HCT116 (cell line): ENCODE measurements around the gene LIN7B. TPM values are rescaled to one million over a fixed set of nuclear protein-coding genes. Genes with fewer than 3 reads are reported as not detected.

Source experiments
- ATAC-seq: fragments of 200-7000 bp; cut with Tn5 transposase; 2 replicates; pipeline ENCODE4 v1.9.1; 2020; ENCODE audit warnings: mild to moderate bottlenecking, moderate library complexity
- BruUV-seq: library from RNA; stranded (reverse); fragments of 400-500 nt; replicated peaks from 2 replicates; lab custom pipeline; 2021; lab: Mats Ljungman, UMichigan
- CTCF ChIA-PET: fragments of 300-600 bp; sonication (Branson Sonifier 250); formaldehyde crosslinking; loops from one replicate; lab custom pipeline; 2021; ENCODE audit warnings: antibody characterized with exemption; lab: Charles Lee
- POLR2A ChIA-PET: fragments of 300-600, 350-600 bp; sonication (Branson Sonifier 250); formaldehyde crosslinking; loops from one replicate; lab custom pipeline; 2021; ENCODE audit warnings: antibody characterized with exemption; lab: Charles Lee
- RAD21 ChIA-PET, 2 experiments: fragments of 300-600 bp; sonication (Branson Sonifier 250); formaldehyde crosslinking; loops; one replicate each; lab custom pipeline; 2023; ENCODE audit warnings: low total read pairs in 2 of 2; ENCODE audit not compliant: uncharacterized antibody in 2 of 2, unreplicated experiment in 2 of 2, low non-redundant PET in 1 of 2; lab: Charles Lee
- DNase-seq: peaks from one replicate; pipeline ENCODE4 v3.0.0-alpha.2; 2010; ENCODE audit warnings: low read depth, low spot score
- H2AFZ ChIP-seq: fragments of 200-600 bp; shearing (Covaris generic), sonication (generic); 2 replicates; pipeline ENCODE4 v1.6.1; 2017; ENCODE audit warnings: low read depth, mixed run types, mixed read lengths, antibody characterized with exemption, low read length; ENCODE audit not compliant: poor library complexity, severe bottlenecking
- H3K27ac ChIP-seq: 2 replicates; pipeline ENCODE4 v1.5.1; 2012; ENCODE audit warnings: low read depth, low read length
- H3K27me3 ChIP-seq: fragments of 200-600 bp; sonication (generic); 2 replicates; pipeline ENCODE4 v1.6.1; 2016; ENCODE audit warnings: mixed run types, low read length, mixed read lengths; ENCODE audit not compliant: insufficient read depth
- H3K36me3 ChIP-seq, 2 experiments: fragments of 200-500 bp in 1 of 2; fragments of 200-600 bp in 1 of 2; sonication (Bioruptor generic) in 1 of 2; sonication (generic) in 1 of 2; 2 replicates each; pipeline versions ENCODE4 v1.5.1 to v1.6.1; 2014 to 2016; ENCODE audit warnings: low read length in 2 of 2, inconsistent platforms in 1 of 2, mixed read lengths in 1 of 2, mixed run types in 1 of 2; ENCODE audit not compliant: insufficient read depth in 2 of 2, control insufficient read depth in 1 of 2
- H3K4me1 ChIP-seq, 2 experiments: fragments of 200-600 bp in 1 of 2; sonication (generic) in 1 of 2; 2 replicates each; pipeline versions ENCODE4 v1.5.1 to v1.6.1; 2012 to 2017; ENCODE audit warnings: low read length in 2 of 2, inconsistent platforms in 1 of 2, mild to moderate bottlenecking in 1 of 2, mixed read lengths in 1 of 2, mixed run types in 1 of 2, moderate library complexity in 1 of 2; ENCODE audit not compliant: insufficient read depth in 2 of 2, control insufficient read depth in 1 of 2
- H3K4me2 ChIP-seq: fragments of 200-600 bp; sonication (generic); 2 replicates; pipeline ENCODE4 v1.6.1; 2017; ENCODE audit warnings: mixed run types, low read length, mixed read lengths
- H3K4me3 ChIP-seq, 2 experiments: fragments of 200-600 bp in 1 of 2; sonication (generic) in 1 of 2; replicated peaks in 1 of 2; 2 replicates each; pipeline ENCODE4 v1.5.1; 2011 to 2016; ENCODE audit warnings: low read length in 2 of 2, control low read depth in 1 of 2, low read depth in 1 of 2, mild to moderate bottlenecking in 1 of 2, mixed read lengths in 1 of 2, mixed run types in 1 of 2
- H3K79me2 ChIP-seq: fragments of 200-600 bp; sonication (generic); 2 replicates; pipeline ENCODE4 v1.6.1; 2017; ENCODE audit warnings: mild to moderate bottlenecking, mixed run types, low read length, moderate library complexity, mixed read lengths; ENCODE audit not compliant: insufficient read depth
- H3K9ac ChIP-seq: fragments of 200-600 bp; sonication (generic); 2 replicates; pipeline ENCODE4 v1.6.1; 2016; ENCODE audit warnings: low read length, mixed read lengths
- H3K9me2 ChIP-seq: fragments of 200-600 bp; sonication (generic), shearing (Covaris generic); 2 replicates; pipeline ENCODE4 v1.6.1; 2017; ENCODE audit warnings: mixed run types, mild to moderate bottlenecking, moderate library complexity; ENCODE audit not compliant: insufficient read depth
- H3K9me3 ChIP-seq, 2 experiments: fragments of 200-500 bp in 1 of 2; fragments of 200-600 bp in 1 of 2; sonication (Bioruptor generic) in 1 of 2; sonication (generic) in 1 of 2; 2 replicates each; pipeline ENCODE4 v1.6.1; 2014 to 2017; ENCODE audit warnings: low read length in 2 of 2, mixed read lengths in 2 of 2, inconsistent platforms in 1 of 2, low read depth in 1 of 2, mild to moderate bottlenecking in 1 of 2, mixed run types in 1 of 2, moderate library complexity in 1 of 2; ENCODE audit not compliant: control insufficient read depth in 1 of 2, insufficient read depth in 1 of 2
- H4K20me1 ChIP-seq: fragments of 200-600 bp; sonication (generic), shearing (Covaris generic); 2 replicates; pipeline ENCODE4 v1.6.1; 2017; ENCODE audit warnings: mixed run types, mild to moderate bottlenecking, moderate library complexity; ENCODE audit not compliant: insufficient read depth
- EGR1 ChIP-seq: IDR thresholded peaks from 2 replicates; pipeline ENCODE4 v1.6.1; 2012; ENCODE audit warnings: low read depth
- EZH2 ChIP-seq: fragments of 200-600 bp; sonication (generic); IDR thresholded peaks from 2 replicates; pipeline ENCODE4 v1.6.1; 2017; ENCODE audit warnings: antibody characterized with exemption, mixed run types
- JUND ChIP-seq: IDR thresholded peaks from 2 replicates; pipeline ENCODE4 v1.6.1; 2012
- POLR2A ChIP-seq: IDR thresholded peaks from 2 replicates; pipeline ENCODE4 v1.7.0; 2011; ENCODE audit warnings: borderline replicate concordance; ENCODE audit not compliant: insufficient read depth, insufficient read length; ENCODE audit errors: extremely low read depth
- POLR2AphosphoS5 ChIP-seq: IDR thresholded peaks from 2 replicates; pipeline ENCODE4 v1.6.1; 2011; ENCODE audit warnings: mild to moderate bottlenecking, low read depth, low read length, moderate library complexity
- RAD21 ChIP-seq: IDR thresholded peaks from 2 replicates; pipeline ENCODE4 v1.6.1; 2012; ENCODE audit warnings: low read depth, mild to moderate bottlenecking
- SIN3A ChIP-seq: IDR thresholded peaks from 2 replicates; pipeline ENCODE4 v1.6.1; 2012; ENCODE audit warnings: low read depth
- SRF ChIP-seq: IDR thresholded peaks from 2 replicates; pipeline ENCODE4 v1.6.1; 2012; ENCODE audit warnings: low read depth
- YY1 ChIP-seq: IDR thresholded peaks from 2 replicates; pipeline ENCODE4 v1.6.1; 2011; ENCODE audit warnings: low read length, low read depth, moderate library complexity, mild to moderate bottlenecking; ENCODE audit not compliant: insufficient replicate concordance; ENCODE audit errors: extremely low read depth
- ZFX ChIP-seq: fragments of 450-650 bp; IDR thresholded peaks from 2 replicates; pipeline ENCODE4 v1.6.1; 2017
- ZNF274 ChIP-seq: fragments of 200-500 bp; sonication (Bioruptor generic); IDR thresholded peaks from 2 replicates; pipeline ENCODE4 v1.6.1; 2014; ENCODE audit warnings: mild to moderate bottlenecking, low read depth, low read length, inconsistent platforms
- intact Hi-C: fragments of 100-400 bp; cut with micrococcal nuclease; formaldehyde crosslinking; loops from 2 replicates; pipeline ENCODE4 v1.10.0; 2022
- total RNA-seq: library from RNA; stranded (reverse); gene quantifications from one replicate; pipeline ENCODE4 v1.2.1, GENCODE V29; 2021; ENCODE audit not compliant: unreplicated experiment
- TF ChIP-seq, protein P1 (sequence below): IDR thresholded peaks from 2 replicates; pipeline ENCODE4 v1.6.1; 2012
- TF ChIP-seq, protein P2 (sequence below): IDR thresholded peaks from 2 replicates; pipeline ENCODE4 v1.6.1; 2012; ENCODE audit warnings: low read depth
- TF ChIP-seq, protein P3 (sequence below), 3 experiments: fragments of 200-600 bp in 1 of 3; sonication (generic) in 1 of 3; IDR thresholded peaks in 2 of 3; conservative IDR thresholded peaks in 1 of 3; 2 replicates each; pipeline ENCODE4 v1.5.1; 2012 to 2017; ENCODE audit warnings: low read depth in 2 of 3, low read length in 2 of 3, antibody characterized with exemption in 1 of 3, borderline replicate concordance in 1 of 3, control low read depth in 1 of 3, mild to moderate bottlenecking in 1 of 3, mixed read lengths in 1 of 3, mixed run types in 1 of 3, moderate library complexity in 1 of 3; ENCODE audit not compliant: insufficient read depth in 1 of 3

LIN7B gene
- total RNA-seq, 1 experiment from 2014 or later, result 7.2 TPM

DNA sequence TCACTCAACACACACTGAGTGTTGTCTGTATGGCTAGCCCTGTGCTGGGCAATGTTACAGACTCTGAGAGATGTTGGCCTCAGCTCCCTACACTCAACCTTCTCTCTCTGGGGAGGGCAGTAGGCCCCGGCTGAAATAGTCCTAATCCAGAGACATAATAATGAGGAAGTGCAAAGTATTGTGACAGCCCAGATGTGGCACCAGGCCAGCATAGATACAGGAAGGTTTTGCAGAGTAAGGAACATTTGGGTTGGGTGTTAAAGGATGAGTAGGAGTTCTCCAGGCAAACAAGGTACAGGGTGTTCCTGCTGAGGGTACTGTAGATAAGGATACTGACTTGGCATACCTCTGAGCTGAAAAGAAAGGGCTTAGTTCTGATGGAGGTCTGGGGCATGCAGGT, 2.4 kb downstream of the LIN7B start:
- DNase-seq, result no peak
- no peak for ATAC-seq
- ChIA-PET POLR2A (interaction anchor here (0.9 to 1.4 kb wide), 3 partner anchors 11 to 34 kb away, joined by 3 to 4 read pairs (median 4); no protein-coding TSS in a partner anchor), CTCF (interaction anchor here (1.7 to 2.2 kb wide), 2 partner anchors 10 to 19 kb away, joined by 6 to 8 read pairs; no protein-coding TSS in a partner anchor), RAD21 (no interaction called here)
- Histone ChIP-seq H3K9ac (no peak overlapping the region), H3K4me3 (no peak overlapping the region), H3K4me2 (no peak overlapping the region), H3K9me2 (no peaks in the 10 kb centered on the region), H3K4me1 (peaks cover 22 to 45% of the 10 kb centered on the region in 2 experiments), H4K20me1 (no peaks in the 10 kb centered on the region), H3K27ac (no peak overlapping the region; the same call in 1 of the 2 replicates), H2AFZ (no peak overlapping the region), H3K79me2 (no peaks in the 10 kb centered on the region), H3K36me3 (no peaks in the 10 kb centered on the region), H3K9me3 (no peaks in the 10 kb centered on the region), H3K27me3 (no peaks in the 10 kb centered on the region)
- TF ChIP-seq, protein P1, sequence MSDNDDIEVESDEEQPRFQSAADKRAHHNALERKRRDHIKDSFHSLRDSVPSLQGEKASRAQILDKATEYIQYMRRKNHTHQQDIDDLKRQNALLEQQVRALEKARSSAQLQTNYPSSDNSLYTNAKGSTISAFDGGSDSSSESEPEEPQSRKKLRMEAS, result no peak
- no peak for TF ChIP-seq SIN3A
- TF ChIP-seq ZFX, result no peak
- TF ChIP-seq RAD21, result no peak
- no peak for TF ChIP-seq YY1
- TF ChIP-seq EGR1, result no peak
- TF ChIP-seq, protein P2, sequence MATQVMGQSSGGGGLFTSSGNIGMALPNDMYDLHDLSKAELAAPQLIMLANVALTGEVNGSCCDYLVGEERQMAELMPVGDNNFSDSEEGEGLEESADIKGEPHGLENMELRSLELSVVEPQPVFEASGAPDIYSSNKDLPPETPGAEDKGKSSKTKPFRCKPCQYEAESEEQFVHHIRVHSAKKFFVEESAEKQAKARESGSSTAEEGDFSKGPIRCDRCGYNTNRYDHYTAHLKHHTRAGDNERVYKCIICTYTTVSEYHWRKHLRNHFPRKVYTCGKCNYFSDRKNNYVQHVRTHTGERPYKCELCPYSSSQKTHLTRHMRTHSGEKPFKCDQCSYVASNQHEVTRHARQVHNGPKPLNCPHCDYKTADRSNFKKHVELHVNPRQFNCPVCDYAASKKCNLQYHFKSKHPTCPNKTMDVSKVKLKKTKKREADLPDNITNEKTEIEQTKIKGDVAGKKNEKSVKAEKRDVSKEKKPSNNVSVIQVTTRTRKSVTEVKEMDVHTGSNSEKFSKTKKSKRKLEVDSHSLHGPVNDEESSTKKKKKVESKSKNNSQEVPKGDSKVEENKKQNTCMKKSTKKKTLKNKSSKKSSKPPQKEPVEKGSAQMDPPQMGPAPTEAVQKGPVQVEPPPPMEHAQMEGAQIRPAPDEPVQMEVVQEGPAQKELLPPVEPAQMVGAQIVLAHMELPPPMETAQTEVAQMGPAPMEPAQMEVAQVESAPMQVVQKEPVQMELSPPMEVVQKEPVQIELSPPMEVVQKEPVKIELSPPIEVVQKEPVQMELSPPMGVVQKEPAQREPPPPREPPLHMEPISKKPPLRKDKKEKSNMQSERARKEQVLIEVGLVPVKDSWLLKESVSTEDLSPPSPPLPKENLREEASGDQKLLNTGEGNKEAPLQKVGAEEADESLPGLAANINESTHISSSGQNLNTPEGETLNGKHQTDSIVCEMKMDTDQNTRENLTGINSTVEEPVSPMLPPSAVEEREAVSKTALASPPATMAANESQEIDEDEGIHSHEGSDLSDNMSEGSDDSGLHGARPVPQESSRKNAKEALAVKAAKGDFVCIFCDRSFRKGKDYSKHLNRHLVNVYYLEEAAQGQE, result no peak
- TF ChIP-seq ZNF274, result no peak
- no peak for TF ChIP-seq POLR2A
- TF ChIP-seq, protein P3, sequence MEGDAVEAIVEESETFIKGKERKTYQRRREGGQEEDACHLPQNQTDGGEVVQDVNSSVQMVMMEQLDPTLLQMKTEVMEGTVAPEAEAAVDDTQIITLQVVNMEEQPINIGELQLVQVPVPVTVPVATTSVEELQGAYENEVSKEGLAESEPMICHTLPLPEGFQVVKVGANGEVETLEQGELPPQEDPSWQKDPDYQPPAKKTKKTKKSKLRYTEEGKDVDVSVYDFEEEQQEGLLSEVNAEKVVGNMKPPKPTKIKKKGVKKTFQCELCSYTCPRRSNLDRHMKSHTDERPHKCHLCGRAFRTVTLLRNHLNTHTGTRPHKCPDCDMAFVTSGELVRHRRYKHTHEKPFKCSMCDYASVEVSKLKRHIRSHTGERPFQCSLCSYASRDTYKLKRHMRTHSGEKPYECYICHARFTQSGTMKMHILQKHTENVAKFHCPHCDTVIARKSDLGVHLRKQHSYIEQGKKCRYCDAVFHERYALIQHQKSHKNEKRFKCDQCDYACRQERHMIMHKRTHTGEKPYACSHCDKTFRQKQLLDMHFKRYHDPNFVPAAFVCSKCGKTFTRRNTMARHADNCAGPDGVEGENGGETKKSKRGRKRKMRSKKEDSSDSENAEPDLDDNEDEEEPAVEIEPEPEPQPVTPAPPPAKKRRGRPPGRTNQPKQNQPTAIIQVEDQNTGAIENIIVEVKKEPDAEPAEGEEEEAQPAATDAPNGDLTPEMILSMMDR (IDR thresholded peaks at IDR 0.05 in 2 of 3, conservative IDR thresholded peaks at IDR 0.05 in 1 of 3; ENCODE audit: borderline replicate concordance in 1 of 3, insufficient read depth in 1 of 3, low read depth in 2 of 3, low read length in 2 of 3), result no peak
- TF ChIP-seq SRF, result no peak
- TF ChIP-seq JUND, result no peak
- no peak for TF ChIP-seq POLR2AphosphoS5
- no peak for TF ChIP-seq EZH2
- BruUV-seq, result no TSS peak
- intact Hi-C loops, result no loop called here
